K562 (cell line): ENCODE data around the gene UCHL5. TPM values are rescaled to one million over a fixed set of nuclear protein-coding genes. Genes with fewer than 3 reads are reported as not detected.

ENCODE experiments used
- ATAC-seq: fragments of 200-7000 bp; cut with Tn5 transposase; 3 replicates; pipeline ENCODE4 v1.9.1; 2020; ENCODE audit warnings: moderate library complexity
- BruUV-seq: library from RNA; stranded (reverse); fragments of 400-500 nt; replicated peaks from 2 replicates; lab custom pipeline; 2021; lab: Mats Ljungman, UMichigan
- CTCF ChIA-PET: fragments of 300-600 bp; formaldehyde crosslinking; extraction: SDS; loops from one replicate; lab custom pipeline; 2021; ENCODE audit warnings: low intra/inter-chr PET ratio; lab: Yijun Ruan, JAX
- POLR2A ChIA-PET: fragments of 300-600, 350-650 bp; sonication (Branson Sonifier 250); formaldehyde crosslinking; extraction: SDS; loops from one replicate; lab custom pipeline; 2021; ENCODE audit warnings: antibody characterized with exemption, inconsistent platforms; lab: Yijun Ruan, JAX
- DNase-seq, 4 experiments: peaks; one replicate each; pipeline versions ENCODE4 v3.0.0 to v3.0.0-alpha.2; 2011 to 2018; ENCODE audit warnings: low spot score in 3 of 4, mixed read lengths in 3 of 4; ENCODE audit errors: extremely low read depth in 1 of 4
- FAIRE-seq: peaks from 2 replicates; lab custom pipeline; 2011; peaks lifted over from hg19 to GRCh38; lab: Jason Lieb, UNC
- H2AFZ ChIP-seq: 2 replicates; pipeline ENCODE4 v1.6.0; 2011; ENCODE audit warnings: low read depth, low read length, control low read depth, inconsistent platforms
- H3K27ac ChIP-seq: fragments of 200-600 bp; 3 replicates; pipeline ENCODE4 v1.8.0; 2011; ENCODE audit warnings: low read depth, mild to moderate bottlenecking, control low read depth, inconsistent platforms, low read length, moderate library complexity, mixed read lengths; ENCODE audit errors: extremely low read depth
- H3K27me3 ChIP-seq, 2 experiments: fragments of 300-600 bp in 1 of 2; 2 replicates in 1 of 2; 3 replicates in 1 of 2; pipeline versions ENCODE4 v1.6.0 to v1.8.0; 2011; ENCODE audit warnings: inconsistent platforms in 2 of 2, low read length in 2 of 2, mild to moderate bottlenecking in 1 of 2, mixed read lengths in 1 of 2, moderate library complexity in 1 of 2; ENCODE audit not compliant: control insufficient read depth in 2 of 2, insufficient read depth in 2 of 2
- H3K36me3 ChIP-seq: fragments of 300-600 bp; 3 replicates; pipeline ENCODE4 v1.8.0; 2011; ENCODE audit warnings: mild to moderate bottlenecking, low read length, inconsistent platforms; ENCODE audit not compliant: control insufficient read depth, insufficient read depth
- H3K4me1 ChIP-seq, 2 experiments: fragments of 200-600 bp in 1 of 2; replicated peaks in 1 of 2; 2 replicates in 1 of 2; 3 replicates in 1 of 2; pipeline versions ENCODE4 v1.5.1 to v1.8.0; 2011; ENCODE audit warnings: inconsistent platforms in 2 of 2, low read length in 2 of 2, mild to moderate bottlenecking in 1 of 2, mixed read lengths in 1 of 2, moderate library complexity in 1 of 2; ENCODE audit not compliant: control insufficient read depth in 2 of 2, insufficient read depth in 2 of 2
- H3K4me2 ChIP-seq: 2 replicates; pipeline ENCODE4 v1.6.1; 2011; ENCODE audit warnings: low read length, control low read depth, inconsistent platforms, mixed read lengths; ENCODE audit not compliant: insufficient read depth
- H3K4me3 ChIP-seq: fragments of 200-600 bp; sonication (generic), shearing (Covaris generic); 2 replicates; pipeline ENCODE4 v1.5.1; 2016; ENCODE audit warnings: control low read depth, inconsistent platforms
- H3K79me2 ChIP-seq: fragments of 200-600 bp; 3 replicates; pipeline ENCODE4 v1.8.0; 2011; ENCODE audit warnings: low read length, inconsistent platforms; ENCODE audit not compliant: control insufficient read depth, insufficient read depth
- H3K9ac ChIP-seq, 2 experiments: 2 replicates each; pipeline versions ENCODE4 v1.6.0 to v1.6.1; 2011; ENCODE audit warnings: low read depth in 2 of 2, low read length in 2 of 2, control low read depth in 1 of 2, inconsistent platforms in 1 of 2, mild to moderate bottlenecking in 1 of 2, mixed read lengths in 1 of 2; ENCODE audit not compliant: insufficient read depth in 1 of 2
- H3K9me1 ChIP-seq: one replicate; pipeline ENCODE4 v1.6.0; 2011; ENCODE audit warnings: inconsistent platforms, mild to moderate bottlenecking, low read length, moderate library complexity; ENCODE audit not compliant: control insufficient read depth, insufficient read depth
- H3K9me3 ChIP-seq: replicated peaks from 2 replicates; pipeline ENCODE4 v1.5.1; 2011; ENCODE audit warnings: low read depth, low read length, inconsistent platforms; ENCODE audit not compliant: control insufficient read depth, insufficient read depth
- H4K20me1 ChIP-seq: replicated peaks from 2 replicates; pipeline ENCODE4 v1.6.1; 2011; ENCODE audit warnings: low read length, inconsistent platforms, mixed read lengths; ENCODE audit not compliant: control insufficient read depth, insufficient read depth
- DMBX1 ChIP-seq: fragments of 250-450 bp; sonication (Bioruptor Pico); IDR thresholded peaks from 2 replicates; pipeline ENCODE4 v1.8.0; 2022; ENCODE audit warnings: inconsistent platforms, mild to moderate bottlenecking, moderate library complexity, borderline replicate concordance
- ERF ChIP-seq: fragments of 450-650 bp; formaldehyde crosslinking; IDR thresholded peaks from 2 replicates; pipeline ENCODE4 v1.4.0; 2020; ENCODE audit warnings: mild to moderate bottlenecking, mixed read lengths
- NCOA6 ChIP-seq: fragments of 450-650 bp; IDR thresholded peaks from 2 replicates; pipeline ENCODE4 v1.6.1; 2017; ENCODE audit warnings: mild to moderate bottlenecking
- RFX5 ChIP-seq: IDR thresholded peaks from 2 replicates; pipeline ENCODE4 v1.6.1; 2011; ENCODE audit warnings: low read depth, mild to moderate bottlenecking, improper control_type of control experiment, low read length
- SFPQ ChIP-seq: fragments of 200-400 bp; formaldehyde crosslinking; IDR thresholded peaks from 2 replicates; pipeline ENCODE4 v1.6.1; 2017; ENCODE audit warnings: mild to moderate bottlenecking, low read depth, low read length, moderate library complexity
- SIN3A ChIP-seq, 2 experiments: fragments of 150-350 bp in 1 of 2; IDR thresholded peaks; 2 replicates each; pipeline ENCODE4 v1.6.1; 2011 to 2016; ENCODE audit warnings: borderline replicate concordance in 2 of 2, low read depth in 2 of 2, low read length in 2 of 2, mild to moderate bottlenecking in 2 of 2, moderate library complexity in 2 of 2; ENCODE audit not compliant: control insufficient read depth in 1 of 2
- ZC3H4 ChIP-seq: sonication (generic); formaldehyde crosslinking; IDR thresholded peaks from 2 replicates; pipeline ENCODE4 v1.9.0; 2021; ENCODE audit warnings: missing genetic modification reagents, borderline replicate concordance
- ZNF174 ChIP-seq: fragments of 250-450 bp; sonication (Bioruptor Pico); IDR thresholded peaks from 2 replicates; pipeline ENCODE4 v1.4.0; 2020; ENCODE audit warnings: mild to moderate bottlenecking
- ZNF551 ChIP-seq: fragments of 250-450 bp; sonication (Bioruptor Pico); IDR thresholded peaks from 2 replicates; pipeline ENCODE4 v1.5.0; 2021; ENCODE audit warnings: mild to moderate bottlenecking, moderate library complexity
- ZNF699 ChIP-seq: fragments of 250-450 bp; sonication (Bioruptor Pico); IDR thresholded peaks from 2 replicates; pipeline ENCODE4 v1.8.0; 2021; ENCODE audit warnings: mild to moderate bottlenecking, moderate library complexity; ENCODE audit not compliant: insufficient replicate concordance
- WGBS: fragments of 100-300 bp; shearing (Covaris generic); methylation state at CpG from one replicate; pipeline ENCODE4 v1.1.6; 2016; ENCODE audit warnings: low coverage, mixed read lengths; ENCODE audit not compliant: insufficient coverage; ENCODE audit errors: missing lambda C conversion rate; 5-methylcytosine and 5-hydroxymethylcytosine counted together
- in situ Hi-C: fragments of 300-500 bp; cut with MboI; formaldehyde crosslinking; loops from 4 replicates; pipeline ENCODE4 v1.15.0; 2018; ENCODE audit warnings: inconsistent platforms, mixed read lengths
- intact Hi-C: fragments of 100-400 bp; cut with micrococcal nuclease; formaldehyde crosslinking; loops from 2 replicates; pipeline ENCODE4 v1.14.2; 2022
- polyA plus RNA-seq, 8 experiments: library from polyadenylated mRNA; depleted of rRNA in 4 of 8; stranded (reverse) in 5 of 8; unstranded in 3 of 8; fragments of >200 nt; fragmentation: Nextera tagmentation in 2 of 8; fragmentation: Illumina TruSeq in 1 of 8; extraction: Ambion mirVana in 2 of 8; extraction: Trizol in 1 of 8; gene quantifications; 2 replicates each; pipeline versions ENCODE4 v1.2.1 to v1.2.3, GENCODE V29; 2011 to 2014; ENCODE audit warnings: inconsistent platforms in 1 of 8, missing spikeins in 1 of 8
- total RNA-seq, 7 experiments: library from RNA; depleted of rRNA in 6 of 7; stranded (reverse); fragments of >200 nt in 6 of 7; fragmentation: Illumina TruSeq in 2 of 7; extraction: Trizol in 2 of 7; gene quantifications; 2 replicates each; pipeline versions ENCODE4 v1.2.1 to v1.2.3, GENCODE V29; 2011 to 2021; ENCODE audit warnings: low replicate concordance in 1 of 7
- TF ChIP-seq, protein P1 (sequence below): sonication (generic); formaldehyde crosslinking; IDR thresholded peaks from 2 replicates; pipeline ENCODE4 v1.9.0; 2022; ENCODE audit warnings: mild to moderate bottlenecking, missing genetic modification reagents

UCHL5 gene
- total and polyA plus RNA-seq, 9 of the 15 experiments (the other 6 are each of a cell fraction or from before 2014, with no cell fraction given), result 61.0 to 206 (median 122) TPM

- no peaks in the 10 kb centered on the region for H3K27me3 ChIP-seq
- peak in 2 of 4 experiments; percentile 36 to 59 for DNase-seq
- H3K36me3 ChIP-seq, result peaks cover 31% of the 10 kb centered on the region
- peak; percentile 2; the same call in 1 of the 3 replicates for ATAC-seq
- POLR2A ChIA-PET, result interaction anchor here (0.6 to 1.5 kb wide), 6 partner anchors 9 to 1682 kb away, joined by 3 to 5 read pairs (median 4); no protein-coding TSS in a partner anchor
- peak overlapping the region; percentile 81 for H3K4me3 ChIP-seq
- H3K9me1 ChIP-seq, result no peaks in the 10 kb centered on the region
- peak overlapping the region; percentile 13; the same call in 1 of the 2 replicates for H2AFZ ChIP-seq
- FAIRE-seq, result no peak
- H3K9me3 ChIP-seq, result no peaks in the 10 kb centered on the region
- peak overlapping the region; percentile 80 to 96 for H3K9ac ChIP-seq
- H3K4me1 ChIP-seq, result peaks cover 5 to 19% of the 10 kb centered on the region in 2 experiments; a peak in 3 of 5 replicates
- peak overlapping the region; percentile 94 for H3K27ac ChIP-seq
- in situ Hi-C loops (no loop called here), intact Hi-C loops (no loop called here)
- BruUV-seq, result no TSS peak
- peaks cover 98% of the 10 kb centered on the region for H3K79me2 ChIP-seq
- CTCF ChIA-PET, result no interaction called here
- 0% methylated on average over 2 of the region's 2 CpGs for WGBS
- peaks cover 4% of the 10 kb centered on the region for H4K20me1 ChIP-seq
- H3K4me2 ChIP-seq, result peak overlapping the region; percentile 100
- TF ChIP-seq RFX5 (no peak), SIN3A (IDR thresholded peaks at IDR 0.05; ENCODE audit: borderline replicate concordance in 2 of 2, control insufficient read depth in 1 of 2, low read depth in 2 of 2, low read length in 2 of 2) (peak; percentile 68 to 87; a peak in 1 of 4 replicates), ZNF551 (CRISPR knock-in tag) (no peak), SFPQ (no peak), ZC3H4 (CRISPR knock-in tag) (no peak), DMBX1 (CRISPR knock-in tag) (no peak), ZNF699 (no peak), ZNF174 (CRISPR knock-in tag) (no peak), ERF (CRISPR knock-in tag) (no peak), NCOA6 (no peak)
- TF ChIP-seq, protein P1, sequence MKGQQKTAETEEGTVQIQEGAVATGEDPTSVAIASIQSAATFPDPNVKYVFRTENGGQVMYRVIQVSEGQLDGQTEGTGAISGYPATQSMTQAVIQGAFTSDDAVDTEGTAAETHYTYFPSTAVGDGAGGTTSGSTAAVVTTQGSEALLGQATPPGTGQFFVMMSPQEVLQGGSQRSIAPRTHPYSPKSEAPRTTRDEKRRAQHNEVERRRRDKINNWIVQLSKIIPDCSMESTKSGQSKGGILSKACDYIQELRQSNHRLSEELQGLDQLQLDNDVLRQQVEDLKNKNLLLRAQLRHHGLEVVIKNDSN (CRISPR knock-in tag), result peak; percentile 36; the same call in 1 of the 2 replicates
Observed at GRCh38 chr1:193060938-193061337, 1.8 kb upstream of the UCHL5 start.
